PC-9 (cell line): ENCODE measurements around the gene RAB15.

Experiments
- EZH2 ChIP-seq: fragments of 200-600 bp; sonication (generic); IDR thresholded peaks from 2 replicates; pipeline ENCODE4 v1.8.0; 2017; ENCODE audit warnings: antibody characterized with exemption, low read depth
- TF ChIP-seq, protein P1 (sequence below): fragments of 200-600 bp; sonication (generic); conservative IDR thresholded peaks from 2 replicates; pipeline ENCODE4 v1.6.1; 2017; ENCODE audit warnings: mixed run types, antibody characterized with exemption, mild to moderate bottlenecking, moderate library complexity

DNA sequence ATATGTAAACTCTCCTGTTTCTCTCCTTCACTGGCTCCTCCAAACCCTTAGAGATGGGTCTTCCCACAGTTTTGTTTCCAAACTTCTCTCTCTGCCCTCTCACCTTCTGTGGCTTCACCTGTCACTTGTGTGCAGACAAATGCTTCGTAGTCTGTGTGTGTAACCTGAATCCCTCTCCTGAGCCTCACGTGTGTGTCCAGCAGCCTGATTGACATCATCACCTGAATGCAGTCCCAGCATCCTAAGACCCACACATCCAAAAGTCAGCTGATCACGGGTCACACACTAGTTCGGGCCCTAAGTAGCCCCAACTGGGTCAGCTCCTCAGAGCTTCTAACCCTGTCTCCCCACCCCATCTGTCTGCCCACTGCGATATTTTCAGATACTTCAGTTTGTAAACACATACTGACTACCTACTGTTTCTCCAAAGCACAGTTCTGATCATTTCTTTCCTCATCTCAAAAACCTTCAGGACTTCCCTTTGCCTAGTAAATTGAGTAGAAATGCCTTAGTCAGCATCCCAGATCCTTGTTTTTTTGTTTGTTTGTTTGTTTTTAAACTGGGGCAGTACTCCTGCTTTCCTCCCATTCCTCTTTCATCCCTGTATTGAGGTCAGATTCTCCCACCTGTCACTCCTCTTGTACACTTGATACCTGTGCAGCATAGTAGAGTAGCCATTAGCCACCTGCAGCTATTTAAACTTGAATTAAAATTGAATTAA lies 38.2 kb upstream of the RAB15 start:
- TF ChIP-seq, protein P1, sequence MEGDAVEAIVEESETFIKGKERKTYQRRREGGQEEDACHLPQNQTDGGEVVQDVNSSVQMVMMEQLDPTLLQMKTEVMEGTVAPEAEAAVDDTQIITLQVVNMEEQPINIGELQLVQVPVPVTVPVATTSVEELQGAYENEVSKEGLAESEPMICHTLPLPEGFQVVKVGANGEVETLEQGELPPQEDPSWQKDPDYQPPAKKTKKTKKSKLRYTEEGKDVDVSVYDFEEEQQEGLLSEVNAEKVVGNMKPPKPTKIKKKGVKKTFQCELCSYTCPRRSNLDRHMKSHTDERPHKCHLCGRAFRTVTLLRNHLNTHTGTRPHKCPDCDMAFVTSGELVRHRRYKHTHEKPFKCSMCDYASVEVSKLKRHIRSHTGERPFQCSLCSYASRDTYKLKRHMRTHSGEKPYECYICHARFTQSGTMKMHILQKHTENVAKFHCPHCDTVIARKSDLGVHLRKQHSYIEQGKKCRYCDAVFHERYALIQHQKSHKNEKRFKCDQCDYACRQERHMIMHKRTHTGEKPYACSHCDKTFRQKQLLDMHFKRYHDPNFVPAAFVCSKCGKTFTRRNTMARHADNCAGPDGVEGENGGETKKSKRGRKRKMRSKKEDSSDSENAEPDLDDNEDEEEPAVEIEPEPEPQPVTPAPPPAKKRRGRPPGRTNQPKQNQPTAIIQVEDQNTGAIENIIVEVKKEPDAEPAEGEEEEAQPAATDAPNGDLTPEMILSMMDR, result no peak
- no peak for TF ChIP-seq EZH2
